GM12864 (cell line): ENCODE results near the gene BECN2.

Source experiments
- DNase-seq: peaks from one replicate; pipeline ENCODE4 v3.0.0-alpha.2; 2011; ENCODE audit warnings: low read depth
- H3K4me3 ChIP-seq: 2 replicates; pipeline ENCODE4 v1.5.1; 2011; ENCODE audit warnings: mild to moderate bottlenecking, low read depth, low read length, control low read depth
- CTCF ChIP-seq: IDR thresholded peaks from 2 replicates; pipeline ENCODE4 v1.5.1; 2011; ENCODE audit warnings: low read depth, mild to moderate bottlenecking, moderate library complexity, low read length, control low read depth, inconsistent platforms; ENCODE audit errors: missing control alignments

The BECN2 gene

GRCh38 chr1:241947354-241947753 lies 10.2 kb upstream of the BECN2 start:
- DNase-seq = no peak
- no peak for TF ChIP-seq CTCF
- H3K4me3 ChIP-seq = no peak overlapping the region

GRCh38 chr1:241950390-241950789 lies 7.2 kb upstream of the BECN2 start:
- no peak overlapping the region for H3K4me3 ChIP-seq
- TF ChIP-seq CTCF = no peak
- DNase-seq = no peak

GRCh38 chr1:241962153-241962552 lies 4.6 kb downstream of the BECN2 start:
- no peak for TF ChIP-seq CTCF
- H3K4me3 ChIP-seq = no peak overlapping the region
- no peak for DNase-seq

GRCh38 chr1:241963722-241964121 lies 6.2 kb downstream of the BECN2 start:
- no peak for TF ChIP-seq CTCF
- no peak for DNase-seq
- H3K4me3 ChIP-seq = no peak overlapping the region

- no peak for DNase-seq
- H3K4me3 ChIP-seq = no peak overlapping the region
- TF ChIP-seq CTCF = no peak
Observed at GRCh38 chr1:241964550-241965282, 7.1 kb downstream of the BECN2 start.

GRCh38 chr1:241968611-241969010 lies 11.0 kb downstream of the BECN2 start:
- TF ChIP-seq CTCF = no peak
- no peak overlapping the region for H3K4me3 ChIP-seq
- DNase-seq = no peak
